HepG2 (cell line): Measurements from ENCODE around the gene ZBTB48. TPM values are rescaled to one million over a fixed set of nuclear protein-coding genes. Genes with fewer than 3 reads are reported as not detected.

Source experiments
- ADNP ChIP-seq: sonication (generic); formaldehyde crosslinking; IDR thresholded peaks from 2 replicates; pipeline ENCODE4 v1.4.0; 2020; ENCODE audit warnings: missing genetic modification reagents
- ARID2 ChIP-seq: sonication (generic); formaldehyde crosslinking; IDR thresholded peaks from 2 replicates; pipeline ENCODE4 v1.8.1; 2022; ENCODE audit warnings: mild to moderate bottlenecking, missing genetic modification reagents, borderline replicate concordance
- ATF1 ChIP-seq: IDR thresholded peaks from 2 replicates; pipeline ENCODE4 v1.6.1; 2016; ENCODE audit warnings: mild to moderate bottlenecking, control low read depth
- CBFB ChIP-seq: sonication (generic); formaldehyde crosslinking; IDR thresholded peaks from 2 replicates; pipeline ENCODE4 v1.4.0; 2020; ENCODE audit warnings: missing genetic modification reagents
- EHMT2 ChIP-seq: fragments of 200-600 bp; sonication (generic); IDR thresholded peaks from 2 replicates; pipeline ENCODE4 v1.7.0; 2017; ENCODE audit warnings: antibody characterized with exemption, low read depth, low read length, borderline replicate concordance
- ELF4 ChIP-seq: sonication (generic); formaldehyde crosslinking; IDR thresholded peaks from 2 replicates; pipeline ENCODE4 v1.5.0; 2020; ENCODE audit warnings: missing genetic modification reagents, mild to moderate bottlenecking, moderate library complexity, borderline replicate concordance
- FOXC1 ChIP-seq: sonication (generic); formaldehyde crosslinking; IDR thresholded peaks from 2 replicates; pipeline ENCODE4 v1.8.0; 2022; ENCODE audit warnings: mild to moderate bottlenecking, missing genetic modification reagents, borderline replicate concordance
- LCORL ChIP-seq, 2 experiments: fragments of 450-650 bp in 1 of 2; sonication (generic) in 1 of 2; formaldehyde crosslinking in 1 of 2; IDR thresholded peaks; 2 replicates each; pipeline versions ENCODE4 v1.5.0 to v1.6.1; 2017 to 2020; ENCODE audit warnings: antibody characterized with exemption in 1 of 2, missing genetic modification reagents in 1 of 2
- PLRG1 ChIP-seq: fragments of 450-650 bp; conservative IDR thresholded peaks from 2 replicates; pipeline ENCODE4 v1.6.1; 2016
- RBM22 ChIP-seq: fragments of 200-400 bp; formaldehyde crosslinking; optimal IDR thresholded peaks from 2 replicates; pipeline ENCODE3; 2017; ENCODE audit warnings: mild to moderate bottlenecking, low read length, moderate library complexity
- REPIN1 ChIP-seq: sonication (generic); formaldehyde crosslinking; IDR thresholded peaks from 2 replicates; pipeline ENCODE4 v1.8.0; 2022; ENCODE audit warnings: missing genetic modification reagents, low read depth, mild to moderate bottlenecking, borderline replicate concordance
- SNAI1 ChIP-seq: sonication (generic); formaldehyde crosslinking; IDR thresholded peaks from 2 replicates; pipeline ENCODE4 v1.5.0; 2020; ENCODE audit warnings: mild to moderate bottlenecking, missing genetic modification reagents, borderline replicate concordance
- SRSF4 ChIP-seq: fragments of 200-400 bp; formaldehyde crosslinking; IDR thresholded peaks from one replicate; pipeline ENCODE4 v1.6.1; 2018; ENCODE audit warnings: mild to moderate bottlenecking, low read depth, low read length, moderate library complexity; ENCODE audit not compliant: poor library complexity, severe bottlenecking
- TAF15 ChIP-seq: fragments of 200-400 bp; formaldehyde crosslinking; IDR thresholded peaks from one replicate; pipeline ENCODE4 v1.6.1; 2018; ENCODE audit warnings: mild to moderate bottlenecking, low read depth, low read length; ENCODE audit not compliant: poor library complexity, severe bottlenecking
- ZBTB8A ChIP-seq: sonication (generic); formaldehyde crosslinking; IDR thresholded peaks from 2 replicates; pipeline ENCODE4 v1.4.0; 2020; ENCODE audit warnings: mild to moderate bottlenecking, low read depth, missing genetic modification reagents, borderline replicate concordance
- ZNF251 ChIP-seq: sonication (generic); formaldehyde crosslinking; IDR thresholded peaks from 2 replicates; pipeline ENCODE4 v1.9.0; 2021; ENCODE audit warnings: mild to moderate bottlenecking, missing genetic modification reagents
- ZNF335 ChIP-seq: sonication (generic); formaldehyde crosslinking; IDR thresholded peaks from 2 replicates; pipeline ENCODE4 v1.4.0; 2020; ENCODE audit warnings: missing genetic modification reagents
- ZNF564 ChIP-seq: sonication (generic); formaldehyde crosslinking; IDR thresholded peaks from 2 replicates; pipeline ENCODE4 v1.8.1; 2023; ENCODE audit warnings: mild to moderate bottlenecking, missing genetic modification reagents
- ZNF614 ChIP-seq: IDR thresholded peaks from 2 replicates; pipeline ENCODE4 v1.6.1; 2018; ENCODE audit warnings: missing biosample characterization, missing genetic modification reagents, inconsistent platforms, borderline replicate concordance
- ZXDC ChIP-seq: sonication (generic); formaldehyde crosslinking; IDR thresholded peaks from 2 replicates; pipeline ENCODE4 v1.5.0; 2020; ENCODE audit warnings: mild to moderate bottlenecking, missing genetic modification reagents
- polyA plus RNA-seq, 8 experiments: library from polyadenylated mRNA; depleted of rRNA in 3 of 8; stranded (reverse) in 7 of 8; unstranded in 1 of 8; fragments of >200 nt; fragmentation: Illumina TruSeq in 4 of 8; extraction: Trizol in 4 of 8; gene quantifications; 2 replicates each; pipeline versions ENCODE4 v1.2.1 to v1.2.3, GENCODE V29; 2011 to 2016; ENCODE audit warnings: low read depth in 4 of 8, missing spikeins in 1 of 8, mixed read lengths in 1 of 8; ENCODE audit not compliant: insufficient read depth in 1 of 8
- total RNA-seq, 5 experiments: library from RNA; depleted of rRNA; stranded (reverse); fragments of >200 nt; fragmentation: Illumina TruSeq; extraction: Trizol; gene quantifications; 2 replicates each; pipeline ENCODE4 v1.2.3, GENCODE V29; 2016; ENCODE audit warnings: low read depth in 1 of 5
- TF ChIP-seq, protein P1 (sequence below): sonication (generic); formaldehyde crosslinking; IDR thresholded peaks from 2 replicates; pipeline ENCODE4 v1.4.0; 2020; ENCODE audit warnings: mild to moderate bottlenecking, missing genetic modification reagents
- TF ChIP-seq, protein P2 (sequence below): sonication (generic); formaldehyde crosslinking; IDR thresholded peaks from 2 replicates; pipeline ENCODE4 v1.4.0; 2020; ENCODE audit warnings: missing genetic modification reagents

Gene ZBTB48
- total and polyA plus RNA-seq, 2 of the 13 experiments (the other 11 are each of a cell fraction or from before 2014, with no cell fraction given), result 13.0 to 17.1 TPM

DNA sequence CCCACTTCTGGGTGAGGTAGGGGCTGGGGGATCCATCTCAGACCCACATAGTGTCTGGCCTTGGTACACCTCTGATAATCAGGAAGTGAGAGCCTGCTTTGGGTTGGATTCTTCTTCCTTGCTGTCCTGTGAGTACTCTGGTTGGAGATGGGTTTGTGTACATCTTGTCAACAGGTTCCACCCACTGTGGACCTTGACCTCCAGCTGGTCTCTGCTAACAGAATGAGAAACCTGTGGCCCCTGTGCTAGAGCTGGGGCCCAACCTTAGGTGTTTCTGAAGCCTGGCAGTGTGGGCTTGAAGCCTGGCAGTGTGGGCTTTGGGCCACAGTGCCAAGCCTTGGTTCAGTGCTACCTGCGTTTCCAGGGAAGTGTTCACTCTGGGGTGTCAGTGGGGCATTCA, 2.6 kb downstream of the ZBTB48 start (continued):
- TF ChIP-seq ZXDC (CRISPR knock-in tag) (no peak), SNAI1 (CRISPR knock-in tag) (no peak), REPIN1 (CRISPR knock-in tag) (no peak; the same call in 1 of the 2 replicates), TAF15 (no peak), RBM22 (no peak), ZNF614 (CRISPR knock-in tag) (peak; percentile 70; the same call in 1 of the 2 replicates), CBFB (CRISPR knock-in tag) (0 out of 2 replicates have a peak, but pooled peaks have one; percentile 52), ATF1 (CRISPR knock-in tag) (no peak), PLRG1 (no peak), ARID2 (no peak), LCORL (IDR thresholded peaks at IDR 0.05) (no peak), LCORL (CRISPR knock-in tag; IDR thresholded peaks at IDR 0.05) (peak; percentile 58; the same call in 1 of the 2 replicates), ZNF251 (no peak), ZBTB8A (CRISPR knock-in tag) (no peak), ZNF335 (CRISPR knock-in tag) (peak; percentile 73; the same call in 1 of the 2 replicates), ADNP (CRISPR knock-in tag) (no peak), ELF4 (0 out of 2 replicates have a peak, but pooled peaks have one; percentile 52), SRSF4 (no peak), EHMT2 (no peak), FOXC1 (CRISPR knock-in tag) (no peak), ZNF564 (CRISPR knock-in tag) (peak; percentile 67; the same call in 1 of the 2 replicates)
- TF ChIP-seq, protein P1, sequence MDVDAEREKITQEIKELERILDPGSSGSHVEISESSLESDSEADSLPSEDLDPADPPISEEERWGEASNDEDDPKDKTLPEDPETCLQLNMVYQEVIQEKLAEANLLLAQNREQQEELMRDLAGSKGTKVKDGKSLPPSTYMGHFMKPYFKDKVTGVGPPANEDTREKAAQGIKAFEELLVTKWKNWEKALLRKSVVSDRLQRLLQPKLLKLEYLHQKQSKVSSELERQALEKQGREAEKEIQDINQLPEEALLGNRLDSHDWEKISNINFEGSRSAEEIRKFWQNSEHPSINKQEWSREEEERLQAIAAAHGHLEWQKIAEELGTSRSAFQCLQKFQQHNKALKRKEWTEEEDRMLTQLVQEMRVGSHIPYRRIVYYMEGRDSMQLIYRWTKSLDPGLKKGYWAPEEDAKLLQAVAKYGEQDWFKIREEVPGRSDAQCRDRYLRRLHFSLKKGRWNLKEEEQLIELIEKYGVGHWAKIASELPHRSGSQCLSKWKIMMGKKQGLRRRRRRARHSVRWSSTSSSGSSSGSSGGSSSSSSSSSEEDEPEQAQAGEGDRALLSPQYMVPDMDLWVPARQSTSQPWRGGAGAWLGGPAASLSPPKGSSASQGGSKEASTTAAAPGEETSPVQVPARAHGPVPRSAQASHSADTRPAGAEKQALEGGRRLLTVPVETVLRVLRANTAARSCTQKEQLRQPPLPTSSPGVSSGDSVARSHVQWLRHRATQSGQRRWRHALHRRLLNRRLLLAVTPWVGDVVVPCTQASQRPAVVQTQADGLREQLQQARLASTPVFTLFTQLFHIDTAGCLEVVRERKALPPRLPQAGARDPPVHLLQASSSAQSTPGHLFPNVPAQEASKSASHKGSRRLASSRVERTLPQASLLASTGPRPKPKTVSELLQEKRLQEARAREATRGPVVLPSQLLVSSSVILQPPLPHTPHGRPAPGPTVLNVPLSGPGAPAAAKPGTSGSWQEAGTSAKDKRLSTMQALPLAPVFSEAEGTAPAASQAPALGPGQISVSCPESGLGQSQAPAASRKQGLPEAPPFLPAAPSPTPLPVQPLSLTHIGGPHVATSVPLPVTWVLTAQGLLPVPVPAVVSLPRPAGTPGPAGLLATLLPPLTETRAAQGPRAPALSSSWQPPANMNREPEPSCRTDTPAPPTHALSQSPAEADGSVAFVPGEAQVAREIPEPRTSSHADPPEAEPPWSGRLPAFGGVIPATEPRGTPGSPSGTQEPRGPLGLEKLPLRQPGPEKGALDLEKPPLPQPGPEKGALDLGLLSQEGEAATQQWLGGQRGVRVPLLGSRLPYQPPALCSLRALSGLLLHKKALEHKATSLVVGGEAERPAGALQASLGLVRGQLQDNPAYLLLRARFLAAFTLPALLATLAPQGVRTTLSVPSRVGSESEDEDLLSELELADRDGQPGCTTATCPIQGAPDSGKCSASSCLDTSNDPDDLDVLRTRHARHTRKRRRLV (CRISPR knock-in tag), result no peak
- TF ChIP-seq, protein P2, sequence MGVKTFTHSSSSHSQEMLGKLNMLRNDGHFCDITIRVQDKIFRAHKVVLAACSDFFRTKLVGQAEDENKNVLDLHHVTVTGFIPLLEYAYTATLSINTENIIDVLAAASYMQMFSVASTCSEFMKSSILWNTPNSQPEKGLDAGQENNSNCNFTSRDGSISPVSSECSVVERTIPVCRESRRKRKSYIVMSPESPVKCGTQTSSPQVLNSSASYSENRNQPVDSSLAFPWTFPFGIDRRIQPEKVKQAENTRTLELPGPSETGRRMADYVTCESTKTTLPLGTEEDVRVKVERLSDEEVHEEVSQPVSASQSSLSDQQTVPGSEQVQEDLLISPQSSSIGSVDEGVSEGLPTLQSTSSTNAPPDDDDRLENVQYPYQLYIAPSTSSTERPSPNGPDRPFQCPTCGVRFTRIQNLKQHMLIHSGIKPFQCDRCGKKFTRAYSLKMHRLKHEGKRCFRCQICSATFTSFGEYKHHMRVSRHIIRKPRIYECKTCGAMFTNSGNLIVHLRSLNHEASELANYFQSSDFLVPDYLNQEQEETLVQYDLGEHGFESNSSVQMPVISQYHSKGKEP (CRISPR knock-in tag), result no peak
